GM12878 (cell line): ENCODE data around the gene CLDN4. TPM values are rescaled to one million over a fixed set of nuclear protein-coding genes. Genes with fewer than 3 reads are reported as not detected.

ENCODE experiments used
- ATAC-seq: fragments of 200-7000 bp; cut with Tn5 transposase; 3 replicates; pipeline ENCODE4 v1.9.1; 2020; ENCODE audit warnings: mild to moderate bottlenecking, moderate library complexity
- BruUV-seq: library from RNA; stranded (reverse); fragments of 400-500 nt; replicated peaks from 2 replicates; lab custom pipeline; 2021; lab: Mats Ljungman, UMichigan
- CTCF ChIA-PET: fragments of 300-600 bp; sonication (Branson Sonifier 250); formaldehyde crosslinking; extraction: SDS; loops from one replicate; lab custom pipeline; 2021; ENCODE audit warnings: inconsistent platforms; lab: Yijun Ruan, JAX
- POLR2A ChIA-PET: fragments of 350-600 bp; formaldehyde crosslinking; extraction: SDS; loops from one replicate; lab custom pipeline; 2021; ENCODE audit warnings: inconsistent platforms; lab: Charles Lee
- RAD21 ChIA-PET: fragments of 300-600 bp; sonication (Branson Sonifier 250); formaldehyde crosslinking; loops from one replicate; lab custom pipeline; 2023; ENCODE audit warnings: antibody characterized with exemption; ENCODE audit not compliant: unreplicated experiment; lab: Charles Lee
- SMC1A ChIA-PET: fragments of 300-600 bp; sonication (Branson Sonifier 250); formaldehyde crosslinking; loops from one replicate; lab custom pipeline; 2023; ENCODE audit not compliant: unreplicated experiment, uncharacterized antibody; lab: Charles Lee
- DNase-seq: peaks from one replicate; pipeline ENCODE4 v3.0.0-alpha.2; 2011; ENCODE audit warnings: low read depth, low spot score
- FAIRE-seq: peaks from 3 replicates; lab custom pipeline; 2011; peaks lifted over from hg19 to GRCh38; lab: Jason Lieb, UNC
- H2AFZ ChIP-seq: 2 replicates; pipeline ENCODE4 v1.6.0; 2011; ENCODE audit warnings: low read depth, low read length, control low read depth; ENCODE audit not compliant: control insufficient read depth
- H3K27ac ChIP-seq: 2 replicates; pipeline ENCODE4 v1.5.1; 2011; ENCODE audit warnings: control low read depth; ENCODE audit not compliant: control insufficient read depth, insufficient read depth
- H3K27me3 ChIP-seq, 2 experiments: replicated peaks in 1 of 2; 2 replicates each; pipeline versions ENCODE4 v1.6.0 to v1.6.1; 2011; ENCODE audit warnings: low read length in 1 of 2; ENCODE audit not compliant: control insufficient read depth in 2 of 2, insufficient read depth in 2 of 2
- H3K36me3 ChIP-seq, 2 experiments: 2 replicates each; pipeline ENCODE4 v1.5.1; 2011; ENCODE audit warnings: low read length in 1 of 2; ENCODE audit not compliant: control insufficient read depth in 2 of 2, insufficient read depth in 2 of 2
- H3K4me1 ChIP-seq: 2 replicates; pipeline ENCODE4 v1.6.1; 2011; ENCODE audit warnings: mild to moderate bottlenecking, low read length, moderate library complexity, mixed read lengths; ENCODE audit not compliant: control insufficient read depth, insufficient read depth
- H3K4me2 ChIP-seq: 2 replicates; pipeline ENCODE4 v1.6.0; 2011; ENCODE audit warnings: control low read depth; ENCODE audit not compliant: control insufficient read depth, insufficient read depth
- H3K4me3 ChIP-seq: fragments of 200-600 bp; sonication (generic); 2 replicates; pipeline ENCODE4 v1.5.1; 2016
- H3K79me2 ChIP-seq: 2 replicates; pipeline ENCODE4 v1.6.0; 2011; ENCODE audit warnings: low read length; ENCODE audit not compliant: control insufficient read depth, insufficient read depth
- H3K9ac ChIP-seq: 2 replicates; pipeline ENCODE4 v1.8.0; 2011; ENCODE audit warnings: low read length, control low read depth, mixed read lengths; ENCODE audit not compliant: control insufficient read depth, insufficient read depth
- H3K9me3 ChIP-seq: replicated peaks from 3 replicates; pipeline ENCODE4 v1.5.1; 2011; ENCODE audit warnings: mild to moderate bottlenecking, low read length; ENCODE audit not compliant: control insufficient read depth, insufficient read depth
- H4K20me1 ChIP-seq: 2 replicates; pipeline ENCODE4 v1.6.0; 2011; ENCODE audit not compliant: control insufficient read depth, insufficient read depth
- ATF2 ChIP-seq: IDR thresholded peaks from 2 replicates; pipeline ENCODE4 v1.6.1; 2012; ENCODE audit warnings: low read length, inconsistent platforms
- BCL11A ChIP-seq: IDR thresholded peaks from 2 replicates; pipeline ENCODE4 v1.6.1; 2011; ENCODE audit warnings: low read depth, low read length
- CBX3 ChIP-seq: fragments of 200-600 bp; sonication (generic); IDR thresholded peaks from 2 replicates; pipeline ENCODE4 v1.6.1; 2016; ENCODE audit warnings: low read depth, borderline replicate concordance
- NR2C1 ChIP-seq: fragments of 450-650 bp; IDR thresholded peaks from 2 replicates; pipeline ENCODE4 v1.6.1; 2017; ENCODE audit warnings: antibody characterized with exemption, mild to moderate bottlenecking, moderate library complexity
- NR2F1 ChIP-seq: fragments of 450-650 bp; conservative IDR thresholded peaks from 2 replicates; pipeline ENCODE4 v1.6.1; 2017; ENCODE audit warnings: mild to moderate bottlenecking
- TCF12 ChIP-seq: IDR thresholded peaks from 2 replicates; pipeline ENCODE4 v1.6.1; 2011; ENCODE audit warnings: low read depth, mild to moderate bottlenecking, low read length
- USF2 ChIP-seq: IDR thresholded peaks from 2 replicates; pipeline ENCODE4 v1.6.1; 2011; ENCODE audit warnings: low read depth, low read length, improper control_type of control experiment, borderline replicate concordance
- WGBS: methylation state at CpG from one replicate; pipeline ENCODE4 v1.1.6; 2016; ENCODE audit warnings: low lambda C conversion rate; ENCODE audit not compliant: insufficient replicate concordance, insufficient coverage; ENCODE audit errors: missing lambda C conversion rate; 5-methylcytosine and 5-hydroxymethylcytosine counted together
- in situ Hi-C: fragments of 300-500 bp; cut with MboI; formaldehyde crosslinking; loops from 9 replicates; pipeline ENCODE4 v1.14.3; 2018; ENCODE audit warnings: mixed read lengths
- intact Hi-C: fragments of 100-400 bp; cut with micrococcal nuclease; formaldehyde crosslinking; loops from one replicate; pipeline ENCODE4 v1.14.2; 2022; ENCODE audit not compliant: unreplicated experiment
- polyA plus RNA-seq, 11 experiments: library from polyadenylated mRNA; depleted of rRNA in 4 of 11; unstranded in 6 of 11; stranded (reverse) in 5 of 11; fragments of >200 nt; fragmentation: Nextera tagmentation in 4 of 11; fragmentation: Illumina TruSeq in 1 of 11; extraction: Ambion mirVana in 4 of 11; extraction: Trizol in 1 of 11; gene quantifications; 1 replicate in 1 of 11; 2 replicates in 10 of 11; pipeline versions ENCODE4 v1.2.1 to v1.2.3, GENCODE V29; 2011 to 2016; ENCODE audit warnings: inconsistent platforms in 2 of 11, missing spikeins in 2 of 11, low read depth in 1 of 11
- total RNA-seq, 4 experiments: library from RNA; depleted of rRNA in 3 of 4; stranded (reverse); fragments of >200 nt in 3 of 4; fragmentation: Illumina TruSeq in 1 of 4; extraction: Trizol in 1 of 4; gene quantifications; 2 replicates each; pipeline versions ENCODE4 v1.2.1 to v1.2.3, GENCODE V29; 2013 to 2021

CLDN4 gene
- total and polyA plus RNA-seq, 10 of the 15 experiments (the other 5 are each of a cell fraction or from before 2014, with no cell fraction given) = 0.04 to 0.38 (median 0.06) TPM; not detected in 6

DNA sequence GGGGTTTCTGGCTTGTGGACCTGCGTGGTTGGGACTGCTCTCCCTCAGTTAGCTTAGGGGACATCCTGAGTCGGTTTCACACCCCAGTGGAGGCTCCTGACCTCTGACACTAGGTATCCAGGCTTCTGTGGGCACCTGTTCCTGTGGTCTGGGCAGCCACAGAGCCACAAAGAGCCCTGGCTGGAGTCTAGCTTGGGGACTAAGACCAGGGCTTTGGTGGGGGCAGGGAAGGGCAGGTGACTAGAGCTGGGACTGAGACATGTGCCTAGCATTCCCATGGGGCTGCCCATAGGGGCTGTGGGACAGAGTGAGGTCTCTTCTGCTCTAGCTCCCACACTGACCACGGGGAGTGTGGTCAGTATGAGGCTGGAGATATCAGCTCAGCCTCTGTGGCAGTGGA, 26.1 kb downstream of the CLDN4 start:
- no peak overlapping the region for H3K4me3 ChIP-seq
- ATAC-seq (no peak), DNase-seq (no peak), FAIRE-seq (no peak)
- in situ Hi-C loops (loop anchor here (5.0 kb wide), 1 partner anchor 250 kb away; no protein-coding TSS in a partner anchor), intact Hi-C loops (loop anchor here (5.0 kb wide), 1 partner anchor 250 kb away; no protein-coding TSS in a partner anchor)
- no peaks in the 10 kb centered on the region for H3K79me2 ChIP-seq
- H3K27me3 ChIP-seq = 0 out of 4 replicates have a peak, but pooled peaks cover 0 to 2% of the 10 kb centered on the region in 2 experiments
- TF ChIP-seq USF2 (no peak), TCF12 (no peak), NR2C1 (no peak), CBX3 (no peak), BCL11A (no peak), NR2F1 (no peak), ATF2 (no peak)
- H3K9ac ChIP-seq = no peak overlapping the region
- peaks cover 5% of the 10 kb centered on the region for H3K4me1 ChIP-seq
- no peaks in the 10 kb centered on the region for H3K36me3 ChIP-seq
- H3K4me2 ChIP-seq = no peak overlapping the region
- ChIA-PET RAD21 (interaction anchor here (0.5 to 1.4 kb wide), 3 partner anchors 10 to 848 kb away, joined by 3 read pairs; no protein-coding TSS in a partner anchor), CTCF (interaction anchor here (0.9 to 1.8 kb wide), 8 partner anchors 12 to 338 kb away, joined by 3 to 7 read pairs (median 3); no protein-coding TSS in a partner anchor), SMC1A (interaction anchor here (1.6 kb wide), 1 partner anchor 45 kb away, joined by 3 read pairs; no protein-coding TSS in a partner anchor), POLR2A (no interaction called here)
- H2AFZ ChIP-seq = no peak overlapping the region
- no TSS peak for BruUV-seq
- WGBS = 0% methylated on average over 3 of the region's 3 CpGs
- no peak overlapping the region for H3K27ac ChIP-seq
- H3K9me3 ChIP-seq = no peaks in the 10 kb centered on the region
- H4K20me1 ChIP-seq = no peaks in the 10 kb centered on the region
